Stimulated activated CD4-positive, alpha-beta T cell treated with anti-CD3 and anti-CD28 coated beads, TNF-alpha, amount 100 ng/mL, for 4 hours (primary cell): ENCODE data around the gene PLET1.
"Not testable (repeated sequence)": the region's sequence is repeated elsewhere in the genome, so short reads cannot be mapped to it uniquely, and the experiment has no call there.

ENCODE experiments used
- DNase-seq, 3 experiments: peaks; one replicate each; pipeline ENCODE4 v3.0.0-alpha.2; 2020; ENCODE audit warnings: low read depth in 3 of 3

PLET1 gene

DNA sequence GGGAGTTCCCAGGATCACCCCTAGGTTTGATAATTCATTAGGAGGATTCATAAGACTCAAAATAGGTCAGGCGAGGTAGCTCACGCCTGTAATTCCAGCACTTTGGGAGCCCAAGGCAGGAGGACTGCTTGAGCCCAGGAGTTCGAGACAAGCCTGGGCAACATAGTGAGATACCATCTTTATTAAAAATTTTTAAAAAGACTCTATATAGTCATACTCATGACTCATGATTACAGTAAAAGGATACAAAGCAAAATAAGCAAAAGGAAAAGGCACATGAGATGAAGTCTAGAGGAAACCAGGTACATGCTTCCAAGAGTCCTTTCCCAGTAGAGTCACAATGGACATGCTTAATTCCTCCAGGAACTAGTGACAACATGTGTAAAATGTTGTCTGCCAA lies 48.4 kb downstream of the PLET1 start:
- no peak for DNase-seq

- no peak for DNase-seq
Observed at GRCh38 chr11:112211536-112211935, 49.1 kb downstream of the PLET1 start.

GRCh38 chr11:112210890-112211289 lies 49.8 kb downstream of the PLET1 start:
- no peak for DNase-seq

- DNase-seq = no peak
Observed at GRCh38 chr11:112206071-112206470, 54.6 kb downstream of the PLET1 start.

DNA sequence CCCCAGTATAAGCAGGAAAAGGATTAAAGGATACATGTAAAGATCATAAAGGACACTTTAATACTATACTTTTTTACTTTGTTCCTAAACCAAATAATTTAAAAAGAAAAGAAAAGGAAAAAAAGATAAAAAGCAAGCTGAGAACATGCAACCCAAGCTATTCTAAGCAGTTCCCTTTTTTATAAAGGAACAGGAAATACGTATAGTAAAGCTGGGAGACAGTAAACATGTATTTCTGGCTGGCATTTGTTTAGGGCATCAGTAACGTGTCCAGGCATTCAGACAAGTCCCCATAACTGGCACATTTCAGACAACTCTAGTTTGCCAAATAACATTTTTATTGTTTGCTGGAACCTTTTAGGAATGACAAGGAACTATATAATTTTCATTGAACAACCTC lies 60.4 kb downstream of the PLET1 start:
- no peak for DNase-seq

GRCh38 chr11:112199101-112199500 lies 61.6 kb downstream of the PLET1 start:
- DNase-seq = not testable (repeated sequence)
